Hepatocyte (in vitro differentiated cells): Measurements from ENCODE around the gene EEFSEC.

Source experiments
- CTCF ChIP-seq: fragments of 200-600 bp; sonication (generic); IDR thresholded peaks from 2 replicates; pipeline ENCODE4 v1.5.1; 2016; ENCODE audit warnings: antibody characterized with exemption, mild to moderate bottlenecking; ENCODE audit not compliant: poor library complexity
- EZH2 ChIP-seq: fragments of 200-600 bp; sonication (generic); IDR thresholded peaks from 2 replicates; pipeline ENCODE4 v1.6.1; 2016; ENCODE audit warnings: antibody characterized with exemption, mild to moderate bottlenecking, borderline replicate concordance

DNA sequence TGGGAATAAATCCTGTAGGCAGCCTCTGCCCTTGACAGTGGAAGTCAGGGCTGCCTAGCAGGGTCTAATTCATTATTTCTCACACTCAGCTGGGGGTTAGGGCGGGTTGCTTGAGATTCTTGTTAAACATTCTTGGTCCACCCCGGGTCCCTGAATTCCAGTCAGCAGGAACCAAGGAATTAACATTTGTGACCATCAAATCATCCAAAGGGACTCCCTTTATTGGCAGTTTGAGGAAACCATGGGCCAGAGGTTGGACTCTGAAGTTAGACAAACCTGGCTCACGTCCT lies 122.8 kb downstream of the EEFSEC start:
- TF ChIP-seq CTCF: no peak
- no peak for TF ChIP-seq EZH2
